Endodermal cell (in vitro differentiated cells): ENCODE data around the gene MOSPD3. TPM values are rescaled to one million over a fixed set of nuclear protein-coding genes. Genes with fewer than 3 reads are reported as not detected.
A peak's percentile ranks its signal among the peaks of the same experiment; 100 is the strongest.

Source experiments
- DNase-seq: peaks from one replicate; pipeline ENCODE4 v3.0.0-alpha.2; 2017
- H3K27ac ChIP-seq: 2 replicates; pipeline ENCODE4 v1.5.1; 2013; ENCODE audit warnings: mild to moderate bottlenecking, low read depth, low read length, moderate library complexity
- H3K27me3 ChIP-seq: 2 replicates; pipeline ENCODE4 v1.6.1; 2013; ENCODE audit warnings: mild to moderate bottlenecking, low read length, moderate library complexity; ENCODE audit not compliant: insufficient read depth, control insufficient read depth, poor library complexity, severe bottlenecking
- H3K36me3 ChIP-seq: 2 replicates; pipeline ENCODE4 v1.7.0; 2013; ENCODE audit warnings: mild to moderate bottlenecking, low read length, moderate library complexity; ENCODE audit not compliant: control insufficient read depth, insufficient read depth
- H3K4me1 ChIP-seq: one replicate; pipeline ENCODE4 v1.7.0; 2013; ENCODE audit warnings: low read length; ENCODE audit not compliant: control insufficient read depth, insufficient read depth
- H3K4me3 ChIP-seq: 2 replicates; pipeline ENCODE4 v1.5.1; 2013; ENCODE audit warnings: mild to moderate bottlenecking, low read length, moderate library complexity
- H3K9ac ChIP-seq: 2 replicates; pipeline ENCODE4 v1.6.1; 2013; ENCODE audit warnings: mild to moderate bottlenecking, low read length, moderate library complexity; ENCODE audit not compliant: poor library complexity, severe bottlenecking; ENCODE audit errors: extremely low read depth
- H3K9me3 ChIP-seq: 2 replicates; pipeline ENCODE4 v1.6.1; 2013; ENCODE audit warnings: mild to moderate bottlenecking, low read length, moderate library complexity; ENCODE audit not compliant: control insufficient read depth
- H3K27ac Mint-ChIP-seq: 2 replicates; pipeline ENCODE4 v1.8.0; 2020; ENCODE audit warnings: mixed read lengths
- H3K27me3 Mint-ChIP-seq: 2 replicates; pipeline ENCODE4 v1.8.0; 2021; ENCODE audit warnings: mild to moderate bottlenecking, mixed read lengths; ENCODE audit not compliant: insufficient read depth
- H3K36me3 Mint-ChIP-seq: 2 replicates; pipeline ENCODE4 v1.8.0; 2020; ENCODE audit warnings: low read depth, mixed read lengths
- H3K4me1 Mint-ChIP-seq: 2 replicates; pipeline ENCODE4 v1.8.0; 2020; ENCODE audit warnings: mixed read lengths
- H3K4me3 Mint-ChIP-seq: 2 replicates; pipeline ENCODE4 v1.8.0; 2020; ENCODE audit warnings: mild to moderate bottlenecking, moderate library complexity, mixed read lengths
- H3K9me3 Mint-ChIP-seq: 2 replicates; pipeline ENCODE4 v1.8.0; 2020; ENCODE audit warnings: mild to moderate bottlenecking, mixed read lengths
- CTCF ChIP-seq: fragments of 200-600 bp; sonication (generic); conservative IDR thresholded peaks from 2 replicates; pipeline ENCODE4 v1.5.0; 2021; ENCODE audit warnings: antibody characterized with exemption, mild to moderate bottlenecking
- WGBS, 2 experiments: methylation state at CpG; one replicate each; pipeline versions ENCODE4 v1.1.5 to v1.1.7; 2013; ENCODE audit warnings: missing lambda C conversion rate in 2 of 2, mixed read lengths in 1 of 2; ENCODE audit not compliant: insufficient coverage in 1 of 2, insufficient read length in 1 of 2; 5-methylcytosine and 5-hydroxymethylcytosine counted together
- total RNA-seq, 2 donors: library from RNA; stranded (reverse); fragmentation: NEBNext Ultra II Directional in 1 of 2; extraction: Animal tissue kit (Norgen Biotek cat#: 25700) in 1 of 2; gene quantifications; 2 replicates in 1 of 2; 3 replicates in 1 of 2; pipeline ENCODE4 v1.2.1, GENCODE V29; 2021

MOSPD3 gene
- total RNA-seq, 2 donors from 2014 or later: 19.8 to 25.5 TPM

GRCh38 chr7:100567751-100568175 is 44.6 kb upstream of the MOSPD3 start:
- H3K36me3 Mint-ChIP-seq: peaks cover 18% of the 10 kb centered on the region
- Histone ChIP-seq H3K27me3 (no peaks in the 10 kb centered on the region), H3K9me3 (no peaks in the 10 kb centered on the region), H3K4me3 (no peak overlapping the region), H3K36me3 (peaks cover 32% of the 10 kb centered on the region), H3K27ac (no peak overlapping the region), H3K4me1 (peaks cover 4% of the 10 kb centered on the region), H3K9ac (no peak overlapping the region)
- no peak overlapping the region for H3K27ac Mint-ChIP-seq
- H3K4me3 Mint-ChIP-seq: no peak overlapping the region
- peaks cover 16% of the 10 kb centered on the region for H3K4me1 Mint-ChIP-seq
- 79 to 84% methylated on average over 3 of the region's 3 CpGs for WGBS, 2 experiments
- no peak for TF ChIP-seq CTCF
- no peak for DNase-seq
- no peaks in the 10 kb centered on the region for H3K9me3 Mint-ChIP-seq
- no peaks in the 10 kb centered on the region for H3K27me3 Mint-ChIP-seq

- no peak overlapping the region for H3K27ac ChIP-seq
- H3K9ac ChIP-seq: no peak overlapping the region
- no peak overlapping the region for H3K4me3 Mint-ChIP-seq
- no peak overlapping the region for H3K27ac Mint-ChIP-seq
- H3K4me1 ChIP-seq: peaks cover 4% of the 10 kb centered on the region
- no peak overlapping the region for H3K4me3 ChIP-seq
- H3K36me3 ChIP-seq: peaks cover 27% of the 10 kb centered on the region
- peak; percentile 51 for DNase-seq
- WGBS, 2 experiments: 90 to 97% methylated on average over 5 to 11 of the region's 11 CpGs
- H3K36me3 Mint-ChIP-seq: peaks cover 13% of the 10 kb centered on the region
- TF ChIP-seq CTCF: no peak
- no peaks in the 10 kb centered on the region for H3K27me3 Mint-ChIP-seq
- peaks cover 16% of the 10 kb centered on the region for H3K4me1 Mint-ChIP-seq
- no peaks in the 10 kb centered on the region for H3K9me3 ChIP-seq
- H3K27me3 ChIP-seq: no peaks in the 10 kb centered on the region
- H3K9me3 Mint-ChIP-seq: no peaks in the 10 kb centered on the region
Observed at GRCh38 chr7:100568176-100568895, 44.0 kb upstream of the MOSPD3 start.

- Mint-ChIP-seq H3K27ac (peak overlapping the region; percentile 54), H3K4me3 (peak overlapping the region; percentile 56), H3K4me1 (peaks cover 16% of the 10 kb centered on the region), H3K36me3 (peaks cover 6% of the 10 kb centered on the region), H3K9me3 (no peaks in the 10 kb centered on the region), H3K27me3 (no peaks in the 10 kb centered on the region)
- WGBS, 2 experiments: 28 to 37% methylated on average over 17 to 36 of the region's 36 CpGs
- peak; percentile 79 for TF ChIP-seq CTCF
- no peaks in the 10 kb centered on the region for H3K27me3 ChIP-seq
- peaks cover 4% of the 10 kb centered on the region for H3K4me1 ChIP-seq
- peak overlapping the region; percentile 59 for H3K9ac ChIP-seq
- H3K4me3 ChIP-seq: peak overlapping the region; percentile 74
- H3K36me3 ChIP-seq: peaks cover 18% of the 10 kb centered on the region
- no peak overlapping the region for H3K27ac ChIP-seq
- H3K9me3 ChIP-seq: no peaks in the 10 kb centered on the region
- DNase-seq: peak; percentile 95
Observed at GRCh38 chr7:100568896-100569844, 43.2 kb upstream of the MOSPD3 start.
